RWPE1 (cell line): ENCODE measurements around the gene TM4SF5.
A peak's percentile ranks its signal among the peaks of the same experiment; 100 is the strongest.

Experiments used
- CTCF ChIA-PET: fragments of 350-600 bp; sonication (Branson Sonifier 250); formaldehyde crosslinking; extraction: SDS; loops from one replicate; lab custom pipeline; 2021; lab: Yijun Ruan, JAX
- POLR2A ChIA-PET: fragments of 400-600 bp; formaldehyde crosslinking; extraction: SDS; loops from one replicate; lab custom pipeline; 2020; ENCODE audit warnings: antibody characterized with exemption; ENCODE audit not compliant: low non-redundant PET; lab: Yijun Ruan, JAX
- DNase-seq: peaks from one replicate; pipeline ENCODE4 v3.0.0; 2012; ENCODE audit warnings: low spot score
- H3K27ac ChIP-seq: fragments of 450-650 bp; 2 replicates; pipeline ENCODE4 v1.5.1; 2017
- TF ChIP-seq, protein P1 (sequence below): fragments of 450-650 bp; conservative IDR thresholded peaks from 2 replicates; pipeline ENCODE4 v1.5.1; 2017; ENCODE audit warnings: low read depth, mild to moderate bottlenecking

Gene TM4SF5

DNA sequence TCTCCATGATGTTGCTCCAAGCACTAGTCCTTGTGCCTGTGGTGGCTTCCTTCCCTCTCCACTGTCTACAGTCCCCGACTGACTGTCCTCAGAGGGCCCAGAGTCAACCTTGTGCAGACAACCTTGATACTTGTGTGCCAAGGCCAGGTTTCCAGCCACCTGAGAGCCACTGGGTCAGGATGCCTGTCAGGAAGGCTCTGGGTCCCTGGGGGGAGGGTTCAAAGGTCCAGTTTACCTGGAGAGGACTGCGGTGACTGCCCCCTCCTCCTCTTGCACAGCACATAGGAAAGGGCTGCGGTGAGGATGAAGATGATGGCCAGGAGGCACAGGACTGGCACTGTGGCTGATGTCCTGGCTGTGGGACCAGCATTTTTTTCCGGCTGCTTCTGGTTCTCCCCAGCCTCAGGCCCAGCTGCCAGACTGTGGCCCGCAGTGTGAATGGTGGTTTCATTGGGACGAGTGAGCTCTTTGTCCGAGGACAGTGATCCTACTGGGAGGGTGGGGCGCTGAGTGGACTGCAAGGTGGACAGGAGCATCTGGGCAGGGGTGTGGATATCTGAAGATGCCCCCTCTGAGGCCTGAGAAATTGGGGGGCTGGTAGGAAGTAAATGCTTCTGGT is 36.7 kb upstream of the TM4SF5 start:
- POLR2A ChIA-PET = no interaction called here
- CTCF ChIA-PET = no interaction called here
- DNase-seq = no peak
- TF ChIP-seq, protein P1, sequence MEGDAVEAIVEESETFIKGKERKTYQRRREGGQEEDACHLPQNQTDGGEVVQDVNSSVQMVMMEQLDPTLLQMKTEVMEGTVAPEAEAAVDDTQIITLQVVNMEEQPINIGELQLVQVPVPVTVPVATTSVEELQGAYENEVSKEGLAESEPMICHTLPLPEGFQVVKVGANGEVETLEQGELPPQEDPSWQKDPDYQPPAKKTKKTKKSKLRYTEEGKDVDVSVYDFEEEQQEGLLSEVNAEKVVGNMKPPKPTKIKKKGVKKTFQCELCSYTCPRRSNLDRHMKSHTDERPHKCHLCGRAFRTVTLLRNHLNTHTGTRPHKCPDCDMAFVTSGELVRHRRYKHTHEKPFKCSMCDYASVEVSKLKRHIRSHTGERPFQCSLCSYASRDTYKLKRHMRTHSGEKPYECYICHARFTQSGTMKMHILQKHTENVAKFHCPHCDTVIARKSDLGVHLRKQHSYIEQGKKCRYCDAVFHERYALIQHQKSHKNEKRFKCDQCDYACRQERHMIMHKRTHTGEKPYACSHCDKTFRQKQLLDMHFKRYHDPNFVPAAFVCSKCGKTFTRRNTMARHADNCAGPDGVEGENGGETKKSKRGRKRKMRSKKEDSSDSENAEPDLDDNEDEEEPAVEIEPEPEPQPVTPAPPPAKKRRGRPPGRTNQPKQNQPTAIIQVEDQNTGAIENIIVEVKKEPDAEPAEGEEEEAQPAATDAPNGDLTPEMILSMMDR = no peak
- no peak overlapping the region for H3K27ac ChIP-seq

DNA sequence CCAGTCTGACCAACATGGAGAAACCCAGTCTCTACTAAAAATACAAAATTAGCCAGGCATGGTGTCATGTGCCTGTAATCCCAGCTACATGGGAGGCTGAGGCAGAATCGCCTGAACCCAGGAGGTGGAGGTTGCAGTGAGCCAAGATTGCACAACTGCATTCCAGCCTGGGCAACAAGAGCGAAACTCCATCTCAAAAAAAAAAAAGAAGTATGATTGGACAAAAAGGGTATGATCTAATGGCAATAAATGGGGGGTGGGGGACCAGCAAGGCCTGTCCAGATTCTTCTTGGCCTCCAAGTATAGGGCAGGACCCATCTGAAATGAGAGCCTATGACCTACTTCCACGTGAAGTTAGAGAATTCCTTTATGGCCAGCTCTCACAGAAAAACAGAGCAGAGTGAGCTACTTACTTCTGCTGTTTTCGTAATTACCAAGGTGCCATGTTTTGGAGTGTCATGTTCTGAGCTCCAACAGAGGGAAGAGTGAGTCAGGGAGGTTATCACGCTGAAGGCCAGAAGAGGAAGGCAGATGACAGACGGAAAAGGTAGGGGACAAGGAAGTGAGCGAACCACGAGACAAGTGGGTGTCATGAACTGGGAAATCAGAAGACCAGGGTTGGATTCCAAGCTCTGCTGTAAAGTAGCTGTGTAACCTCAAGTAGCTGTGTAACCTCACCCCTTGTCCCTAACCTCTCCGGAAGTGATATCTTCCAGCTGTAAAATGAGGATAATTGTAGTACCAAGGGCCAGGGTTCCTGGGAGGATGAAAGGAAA is 35.6 kb upstream of the TM4SF5 start:
- POLR2A ChIA-PET = no interaction called here
- no peak overlapping the region for H3K27ac ChIP-seq
- TF ChIP-seq, protein P1 = no peak
- DNase-seq = no peak
- CTCF ChIA-PET = interaction anchor here (0.6 to 1.4 kb wide), 4 partner anchors 27 to 144 kb away, joined by 3 to 5 read pairs (median 4); no protein-coding TSS in a partner anchor

DNA sequence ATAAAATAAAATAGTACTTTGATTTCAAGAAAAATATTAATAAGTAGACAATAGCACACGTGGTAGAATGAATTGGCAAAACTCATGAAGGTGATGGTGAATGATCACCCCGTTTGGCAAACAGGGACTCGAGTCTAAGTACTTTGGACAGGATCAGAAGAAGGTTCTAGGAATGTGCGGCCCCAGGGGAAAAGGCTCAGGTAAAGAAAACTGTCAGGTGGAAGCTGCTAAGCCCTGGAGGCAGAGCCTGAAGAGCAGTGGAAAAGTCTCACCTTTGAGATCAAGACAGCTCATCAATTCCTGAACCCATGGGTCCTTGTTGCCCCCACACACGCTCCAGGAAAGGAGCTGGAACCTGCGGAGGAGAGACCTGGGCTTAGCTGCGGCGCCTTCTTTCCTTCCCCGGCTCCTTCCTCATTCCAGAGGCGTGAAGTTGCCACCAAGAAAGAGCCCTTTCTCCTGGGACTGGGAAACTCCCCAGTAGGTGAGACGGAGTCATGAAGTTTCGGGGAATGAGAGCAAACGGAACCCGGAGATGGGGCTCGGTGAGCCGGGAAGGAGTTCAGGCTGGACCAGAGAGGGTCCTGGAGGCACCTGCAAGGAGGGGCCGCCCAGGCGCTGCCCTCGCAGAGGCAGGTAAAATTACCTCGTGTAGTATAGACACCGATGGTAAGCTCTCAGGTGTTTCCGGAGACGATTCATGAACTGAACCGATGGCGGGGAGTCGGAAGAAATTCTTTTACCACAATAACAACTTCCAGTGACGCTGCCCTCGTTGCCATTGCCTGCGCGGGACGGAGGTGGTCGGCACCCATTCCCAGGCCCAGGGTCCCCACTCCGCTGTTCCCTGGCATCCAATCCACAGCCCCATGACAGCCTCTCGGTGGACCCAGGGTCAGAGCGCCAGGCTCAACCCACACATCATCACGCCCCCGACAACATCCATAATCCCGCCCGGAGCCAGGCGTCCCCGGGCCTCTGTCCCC is 33.3 kb upstream of the TM4SF5 start:
- TF ChIP-seq, protein P1 = no peak
- no peak overlapping the region for H3K27ac ChIP-seq
- ChIA-PET CTCF (interaction anchor here (0.9 to 1.1 kb wide), 3 partner anchors 26 to 52 kb away, joined by 3 to 4 read pairs (median 3); partner anchors contain the start of gene ARRB2), POLR2A (interaction anchor here (0.6 kb wide), 1 partner anchor 28 kb away, joined by 3 read pairs; no protein-coding TSS in a partner anchor)
- DNase-seq = peak; percentile 46

DNA sequence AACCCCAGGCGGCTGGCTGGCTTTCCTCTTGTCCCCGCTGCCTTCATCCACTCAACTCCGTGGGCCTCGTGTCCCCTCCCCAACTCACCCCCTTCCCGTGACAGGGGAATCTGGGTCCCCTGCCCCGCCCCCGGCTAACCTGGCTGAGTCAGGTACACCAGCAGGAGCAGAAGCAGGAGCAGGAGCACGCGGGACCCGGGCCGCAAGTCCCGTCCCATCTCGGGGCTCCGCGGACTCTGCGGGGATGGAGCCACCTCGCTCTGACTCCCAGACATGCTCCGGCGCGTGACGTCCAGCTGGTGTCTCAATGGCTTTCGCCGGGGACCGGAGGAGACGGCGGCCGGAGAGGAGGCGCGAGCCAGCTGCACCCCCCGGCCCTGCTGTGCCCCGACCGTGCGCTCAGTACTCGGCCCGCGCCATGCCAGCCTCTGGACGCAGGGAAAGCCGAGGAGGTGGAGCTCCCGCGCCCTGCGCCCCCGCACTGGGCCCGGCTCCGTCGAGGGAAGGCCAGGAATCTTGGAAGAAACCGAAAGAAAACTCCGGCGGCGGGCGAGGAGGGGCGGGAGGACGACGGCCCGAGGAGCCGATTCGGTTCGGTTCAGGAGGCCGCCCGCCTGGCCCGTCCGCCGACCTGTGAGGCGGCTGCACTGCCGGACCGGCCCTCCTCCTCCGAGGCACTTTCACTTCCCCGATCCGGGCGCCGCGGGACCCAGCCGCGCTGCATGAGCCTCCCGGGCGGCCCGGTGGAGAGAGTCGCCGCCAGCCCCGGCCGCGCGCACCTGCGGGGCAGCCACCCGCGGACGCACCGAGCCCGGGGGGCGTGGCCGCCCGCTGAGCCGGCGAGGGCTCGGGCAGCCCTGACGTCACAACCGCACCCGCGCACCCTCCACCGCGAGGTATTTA is 32.3 kb upstream of the TM4SF5 start, which contains the start of the genes CXCL16 and ZMYND15:
TSS of gene CXCL16 (minus strand) at position 807 of the 903 bp plus-strand sequence. CDS start at position 218, 589 bp downstream.
TSS of gene ZMYND15 (plus strand) at position 712 of the 903 bp plus-strand sequence. CDS start 716 bp downstream, outside the sequence.
- ChIA-PET CTCF (interaction anchor here (0.7 to 1.1 kb wide), 4 partner anchors 25 to 55 kb away, joined by 3 to 4 read pairs (median 3); partner anchors contain the start of gene ARRB2), POLR2A (no interaction called here)
- DNase-seq = peak; percentile 72
- TF ChIP-seq, protein P1 = no peak
- no peak within 1 kb of the TSS for H3K27ac ChIP-seq

DNA sequence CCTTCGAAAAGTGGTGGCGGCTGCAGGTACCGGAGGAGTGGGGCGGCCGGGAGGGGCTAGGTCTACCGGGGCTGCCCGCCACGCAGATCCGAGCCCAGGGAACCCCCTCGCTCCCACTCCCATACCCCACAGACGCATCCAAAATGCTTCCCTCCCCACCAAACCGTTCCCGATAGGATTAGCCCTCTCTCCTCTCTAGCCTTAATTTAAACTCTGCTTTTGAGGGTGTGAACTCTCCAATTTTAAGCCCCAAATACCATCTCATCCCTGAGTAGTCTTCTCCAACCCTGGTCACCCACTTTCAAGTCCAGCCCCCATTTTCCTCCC is 31.7 kb upstream of the TM4SF5 start:
- ChIA-PET CTCF (no interaction called here), POLR2A (interaction anchor here (0.6 kb wide), 1 partner anchor 16 kb away, joined by 17 read pairs; no protein-coding TSS in a partner anchor)
- TF ChIP-seq, protein P1 = no peak
- no peak for DNase-seq
- H3K27ac ChIP-seq = no peak overlapping the region
